ENCODE data around the gene CRACR2B. TPM values are rescaled to one million over a fixed set of nuclear protein-coding genes. Genes with fewer than 3 reads are reported as not detected.

CRACR2B gene
- total RNA-seq, 3 donors from 2014 or later, result 14.7 to 152 (median 86.2) TPM

GRCh38 chr11:837189-837989, 9.7 kb downstream of the CRACR2B start:
- no peak for TF ChIP-seq POLR2A (IDR thresholded peaks at IDR 0.05)
- TF ChIP-seq, protein P1, sequence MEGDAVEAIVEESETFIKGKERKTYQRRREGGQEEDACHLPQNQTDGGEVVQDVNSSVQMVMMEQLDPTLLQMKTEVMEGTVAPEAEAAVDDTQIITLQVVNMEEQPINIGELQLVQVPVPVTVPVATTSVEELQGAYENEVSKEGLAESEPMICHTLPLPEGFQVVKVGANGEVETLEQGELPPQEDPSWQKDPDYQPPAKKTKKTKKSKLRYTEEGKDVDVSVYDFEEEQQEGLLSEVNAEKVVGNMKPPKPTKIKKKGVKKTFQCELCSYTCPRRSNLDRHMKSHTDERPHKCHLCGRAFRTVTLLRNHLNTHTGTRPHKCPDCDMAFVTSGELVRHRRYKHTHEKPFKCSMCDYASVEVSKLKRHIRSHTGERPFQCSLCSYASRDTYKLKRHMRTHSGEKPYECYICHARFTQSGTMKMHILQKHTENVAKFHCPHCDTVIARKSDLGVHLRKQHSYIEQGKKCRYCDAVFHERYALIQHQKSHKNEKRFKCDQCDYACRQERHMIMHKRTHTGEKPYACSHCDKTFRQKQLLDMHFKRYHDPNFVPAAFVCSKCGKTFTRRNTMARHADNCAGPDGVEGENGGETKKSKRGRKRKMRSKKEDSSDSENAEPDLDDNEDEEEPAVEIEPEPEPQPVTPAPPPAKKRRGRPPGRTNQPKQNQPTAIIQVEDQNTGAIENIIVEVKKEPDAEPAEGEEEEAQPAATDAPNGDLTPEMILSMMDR (IDR thresholded peaks at IDR 0.05), result no peak
- TF ChIP-seq POLR2AphosphoS5 (IDR thresholded peaks at IDR 0.05), result no peak
- Histone ChIP-seq H3K27ac (peak overlapping the region; percentile 35 to 93), H3K27me3 (no peaks in the 10 kb centered on the region), H3K4me3 (no peak overlapping the region), H3K4me1 (peaks cover 6 to 23% of the 10 kb centered on the region in 2 donors), H3K9me3 (no peaks in the 10 kb centered on the region), H3K36me3 (no peaks in the 10 kb centered on the region)
- intact Hi-C loops (cut with DNase I; ENCODE audit: low total_unique reads), result no loop called here
- no peak for DNase-seq (ENCODE audit: low spot score in 2 of 2)

GRCh38 chr11:837990-838307, 10.2 kb downstream of the CRACR2B start:
- Histone ChIP-seq H3K27me3 (no peaks in the 10 kb centered on the region), H3K36me3 (no peaks in the 10 kb centered on the region), H3K4me1 (peaks cover 3 to 21% of the 10 kb centered on the region in 2 donors), H3K9me3 (no peaks in the 10 kb centered on the region), H3K4me3 (no peak overlapping the region), H3K27ac (no peak overlapping the region)
- TF ChIP-seq POLR2A (IDR thresholded peaks at IDR 0.05), result no peak
- TF ChIP-seq, protein P1 (IDR thresholded peaks at IDR 0.05), result no peak
- TF ChIP-seq POLR2AphosphoS5 (IDR thresholded peaks at IDR 0.05), result no peak
- no peak for DNase-seq (ENCODE audit: low spot score in 2 of 2)
- intact Hi-C loops (cut with DNase I; ENCODE audit: low total_unique reads), result no loop called here

GRCh38 chr11:838441-839279, 10.9 kb downstream of the CRACR2B start:
- Histone ChIP-seq H3K4me3 (no peak overlapping the region), H3K27ac (peak overlapping the region; percentile 4 to 10), H3K4me1 (peaks cover 3 to 25% of the 10 kb centered on the region in 2 donors), H3K9me3 (no peaks in the 10 kb centered on the region), H3K27me3 (no peaks in the 10 kb centered on the region), H3K36me3 (no peaks in the 10 kb centered on the region)
- DNase-seq (ENCODE audit: low spot score in 2 of 2), result no peak
- TF ChIP-seq POLR2AphosphoS5 (IDR thresholded peaks at IDR 0.05), result no peak
- intact Hi-C loops (cut with DNase I; ENCODE audit: low total_unique reads), result no loop called here

DNA sequence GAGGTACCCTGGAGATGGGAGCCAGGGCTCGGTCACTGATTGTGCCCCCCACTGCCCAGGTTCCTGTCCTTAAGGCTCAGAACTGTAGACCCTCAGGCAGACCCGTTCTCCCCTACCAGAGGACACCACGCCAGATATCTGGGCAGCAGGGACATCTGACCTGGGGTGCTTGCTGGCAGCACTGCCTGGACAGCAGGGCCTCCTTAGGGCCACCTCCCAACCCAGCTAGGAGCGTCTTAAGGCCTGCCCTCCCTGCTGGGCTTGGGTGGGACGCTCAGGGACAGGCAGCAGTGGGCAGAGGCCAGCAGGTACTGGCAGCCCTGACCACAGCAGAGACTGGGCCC, 11.5 kb downstream of the CRACR2B start:
- Histone ChIP-seq H3K27ac (no peak overlapping the region), H3K9me3 (no peaks in the 10 kb centered on the region), H3K27me3 (no peaks in the 10 kb centered on the region), H3K4me1 (peaks cover 3 to 24% of the 10 kb centered on the region in 2 donors), H3K4me3 (no peak overlapping the region), H3K36me3 (no peaks in the 10 kb centered on the region)
- TF ChIP-seq POLR2A (IDR thresholded peaks at IDR 0.05) (no peak), POLR2AphosphoS5 (IDR thresholded peaks at IDR 0.05) (no peak)
- TF ChIP-seq, protein P1 (IDR thresholded peaks at IDR 0.05), result no peak
- no peak for DNase-seq (ENCODE audit: low spot score in 2 of 2)
- intact Hi-C loops (cut with DNase I; ENCODE audit: low total_unique reads), result no loop called here

DNA sequence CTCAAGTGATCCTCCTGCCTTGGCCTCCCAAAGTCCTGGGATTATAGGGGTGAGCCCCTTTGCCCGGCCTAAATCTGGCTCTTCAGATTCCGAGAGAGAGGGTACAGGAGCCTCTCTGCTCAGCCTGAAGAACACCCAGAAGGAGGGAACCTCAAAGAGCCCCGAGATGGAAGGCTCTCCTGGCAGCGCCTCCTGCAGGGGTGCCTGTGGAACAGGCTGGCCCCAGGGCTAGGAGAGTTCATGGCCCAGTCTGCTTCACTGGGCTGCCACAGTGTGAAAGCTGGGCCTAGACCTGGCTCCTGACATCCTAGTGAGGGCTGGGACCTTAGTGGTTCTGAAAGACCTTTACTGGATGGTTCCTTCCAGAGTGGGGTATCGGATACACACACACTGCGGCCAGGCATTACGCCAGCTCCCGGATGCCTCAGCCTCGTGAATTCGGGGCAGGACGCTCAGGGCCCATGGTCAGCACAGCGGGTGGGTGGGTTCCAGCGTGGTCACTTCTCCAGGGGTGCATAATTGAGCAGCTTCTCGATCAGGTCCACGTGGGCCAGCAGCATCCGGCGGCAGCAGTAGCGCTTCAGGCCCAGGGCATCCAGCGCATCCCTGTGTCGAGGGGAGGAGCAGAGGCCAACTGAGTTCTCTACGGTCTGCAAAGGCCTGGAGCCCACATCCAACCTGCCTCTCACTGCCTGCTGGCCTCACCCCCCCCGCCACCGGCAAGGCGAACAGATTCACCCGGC, 12.3 kb downstream of the CRACR2B start:
- intact Hi-C loops (cut with DNase I; ENCODE audit: low total_unique reads), result no loop called here

More for the DNA sequence above, 12.3 kb downstream of the CRACR2B start:
- no peaks in the 10 kb centered on the region for H3K27me3 ChIP-seq
- TF ChIP-seq POLR2A (IDR thresholded peaks at IDR 0.05) (no peak), POLR2AphosphoS5 (IDR thresholded peaks at IDR 0.05) (no peak)
- TF ChIP-seq, protein P1 (IDR thresholded peaks at IDR 0.05), result no peak
- H3K9me3 ChIP-seq, result no peaks in the 10 kb centered on the region
- no peak for DNase-seq (ENCODE audit: low spot score in 2 of 2)
- H3K4me1 ChIP-seq, result peaks cover 9 to 24% of the 10 kb centered on the region in 2 donors
- peak overlapping the region in 2 of 3 donors; percentile 91 to 100 for H3K4me3 ChIP-seq
- peak overlapping the region; percentile 21 to 57 for H3K27ac ChIP-seq
- H3K36me3 ChIP-seq, result no peaks in the 10 kb centered on the region
